ENCODE measurements around the gene ATP8A2. TPM values are rescaled to one million over a fixed set of nuclear protein-coding genes. Genes with fewer than 3 reads are reported as not detected.

Gene ATP8A2
- total and polyA plus RNA-seq, 4 donors, result 0.13 to 0.29 (median 0.24) TPM; not detected in 1

DNA sequence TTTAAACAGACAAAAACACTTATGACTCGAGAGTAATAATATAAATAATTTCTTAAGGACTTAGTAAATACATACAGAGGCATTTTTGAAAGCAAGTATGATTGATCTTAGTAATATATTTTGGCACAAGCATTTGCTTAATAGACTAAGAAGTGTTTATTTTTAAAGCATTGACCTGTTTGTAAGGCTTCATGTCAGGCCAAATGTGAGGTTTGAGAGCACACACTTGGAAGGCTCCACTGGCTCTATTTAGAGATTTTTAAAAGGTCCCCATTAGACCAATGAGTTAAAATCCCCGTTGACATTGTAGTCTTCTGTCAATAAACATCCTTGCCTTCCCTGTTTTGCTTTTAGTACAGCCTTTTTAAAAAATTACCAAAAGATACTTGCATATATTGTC is 50.4 kb downstream of the ATP8A2 start:
- Histone ChIP-seq H3K27ac (ENCODE audit: low read depth in 1 of 2, low read length in 2 of 2) (no peak overlapping the region), H3K27me3 (ENCODE audit: control insufficient read depth in 1 of 2, insufficient read depth in 2 of 2, low read length in 1 of 2) (no peaks in the 10 kb centered on the region), H3K4me3 (ENCODE audit: low read length in 2 of 2) (no peak overlapping the region), H3K9me3 (ENCODE audit: control insufficient read depth, low read length) (no peaks in the 10 kb centered on the region), H3K4me1 (ENCODE audit: control insufficient read depth in 1 of 2, insufficient read depth in 2 of 2, low read length in 2 of 2) (no peaks in the 10 kb centered on the region), H3K36me3 (ENCODE audit: control insufficient read depth in 1 of 2, insufficient read depth in 2 of 2, low read length in 1 of 2) (no peaks in the 10 kb centered on the region)
- no peak for DNase-seq
- intact Hi-C loops (cut with DNase I), result no loop called here
- WGBS, 2 donors, result 21 to 27% methylated on average over 2 of the region's 2 CpGs
- ATAC-seq (ENCODE audit: low FRiP score), result no peak

GRCh38 chr13:25423831-25424230 is 52.1 kb downstream of the ATP8A2 start:
- no peak overlapping the region for H3K27ac ChIP-seq (ENCODE audit: low read depth in 1 of 2, low read length in 2 of 2)
- H3K4me3 ChIP-seq (ENCODE audit: low read length in 2 of 2), result no peak overlapping the region
- ATAC-seq (ENCODE audit: low FRiP score), result no peak
- H3K9me3 ChIP-seq (ENCODE audit: control insufficient read depth, low read length), result no peaks in the 10 kb centered on the region
- H3K4me1 ChIP-seq (ENCODE audit: control insufficient read depth in 1 of 2, insufficient read depth in 2 of 2, low read length in 2 of 2), result no peaks in the 10 kb centered on the region
- no peaks in the 10 kb centered on the region for H3K36me3 ChIP-seq (ENCODE audit: control insufficient read depth in 1 of 2, insufficient read depth in 2 of 2, low read length in 1 of 2)
- intact Hi-C loops (cut with DNase I), result no loop called here
- no peak for DNase-seq
- no peaks in the 10 kb centered on the region for H3K27me3 ChIP-seq (ENCODE audit: control insufficient read depth in 1 of 2, insufficient read depth in 2 of 2, low read length in 1 of 2)
- whole genome bisulfite sequencing, 2 donors, result 81 to 82% methylated on average over 4 of the region's 4 CpGs

- H3K36me3 ChIP-seq (ENCODE audit: control insufficient read depth in 1 of 2, insufficient read depth in 2 of 2, low read length in 1 of 2), result no peaks in the 10 kb centered on the region
- intact Hi-C loops (cut with DNase I), result no loop called here
- no peak overlapping the region for H3K4me3 ChIP-seq (ENCODE audit: low read length in 2 of 2)
- no peaks in the 10 kb centered on the region for H3K9me3 ChIP-seq (ENCODE audit: control insufficient read depth, low read length)
- no peaks in the 10 kb centered on the region for H3K4me1 ChIP-seq (ENCODE audit: control insufficient read depth in 1 of 2, insufficient read depth in 2 of 2, low read length in 2 of 2)
- no peaks in the 10 kb centered on the region for H3K27me3 ChIP-seq (ENCODE audit: control insufficient read depth in 1 of 2, insufficient read depth in 2 of 2, low read length in 1 of 2)
- DNase-seq (no peak), ATAC-seq (ENCODE audit: low FRiP score) (no peak)
- WGBS, 2 donors, result 49 to 51% methylated on average over 6 of the region's 6 CpGs
- no peak overlapping the region for H3K27ac ChIP-seq (ENCODE audit: low read depth in 1 of 2, low read length in 2 of 2)
Observed at GRCh38 chr13:25429466-25429865, 57.7 kb downstream of the ATP8A2 start.

DNA sequence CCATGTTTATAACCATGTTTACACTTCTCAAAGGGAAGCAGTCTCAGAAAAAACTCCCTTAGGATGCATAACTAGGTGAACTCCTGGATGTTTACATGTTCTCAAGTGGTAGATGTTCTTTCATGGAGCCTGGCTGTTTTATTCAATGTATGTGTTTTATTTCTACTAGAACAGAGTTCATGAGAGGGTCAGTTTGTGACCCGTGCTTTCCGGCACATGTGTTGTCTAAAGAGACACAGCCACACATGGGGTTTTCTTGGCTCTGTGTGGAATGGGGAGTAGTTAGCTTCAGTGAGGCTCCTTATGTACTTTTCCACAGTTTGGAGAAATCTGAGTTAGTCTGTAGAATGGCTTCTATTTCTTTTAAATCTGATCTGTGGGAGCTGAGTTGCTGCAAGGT is 60.9 kb downstream of the ATP8A2 start:
- Histone ChIP-seq H3K27ac (ENCODE audit: low read depth in 1 of 2, low read length in 2 of 2) (no peak overlapping the region), H3K36me3 (ENCODE audit: control insufficient read depth in 1 of 2, insufficient read depth in 2 of 2, low read length in 1 of 2) (no peaks in the 10 kb centered on the region), H3K4me1 (ENCODE audit: control insufficient read depth in 1 of 2, insufficient read depth in 2 of 2, low read length in 2 of 2) (no peaks in the 10 kb centered on the region), H3K4me3 (ENCODE audit: low read length in 2 of 2) (no peak overlapping the region), H3K27me3 (ENCODE audit: control insufficient read depth in 1 of 2, insufficient read depth in 2 of 2, low read length in 1 of 2) (no peaks in the 10 kb centered on the region), H3K9me3 (ENCODE audit: control insufficient read depth, low read length) (peaks cover 2% of the 10 kb centered on the region)
- no peak for ATAC-seq (ENCODE audit: low FRiP score)
- 42 to 52% methylated on average over 2 of the region's 2 CpGs for WGBS, 2 donors
- intact Hi-C loops (cut with DNase I), result no loop called here
- no peak for DNase-seq

DNA sequence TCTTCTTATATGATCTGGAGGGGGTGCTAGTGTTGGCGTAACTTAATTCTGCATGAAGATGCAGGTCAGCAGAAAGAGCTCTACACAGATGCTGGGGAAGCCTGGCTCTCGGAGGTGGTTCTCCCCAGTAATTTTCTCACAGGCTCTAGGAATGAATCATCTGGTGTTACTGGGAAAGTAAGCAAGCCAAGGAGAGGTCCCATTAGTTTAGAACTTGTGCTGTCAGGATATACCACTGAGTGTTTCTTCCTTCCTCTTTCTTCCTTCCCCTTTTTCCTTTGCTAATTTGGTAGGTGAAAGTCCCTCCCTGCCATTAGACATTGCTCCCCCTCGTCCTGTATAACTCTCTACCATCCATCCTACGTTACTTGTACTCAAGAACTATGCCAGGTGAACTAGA is 68.3 kb downstream of the ATP8A2 start:
- DNase-seq, result no peak
- no peaks in the 10 kb centered on the region for H3K27me3 ChIP-seq (ENCODE audit: control insufficient read depth in 1 of 2, insufficient read depth in 2 of 2, low read length in 1 of 2)
- peaks cover 2% of the 10 kb centered on the region for H3K9me3 ChIP-seq (ENCODE audit: control insufficient read depth, low read length)
- no peaks in the 10 kb centered on the region for H3K36me3 ChIP-seq (ENCODE audit: control insufficient read depth in 1 of 2, insufficient read depth in 2 of 2, low read length in 1 of 2)
- no peak overlapping the region for H3K27ac ChIP-seq (ENCODE audit: low read depth in 1 of 2, low read length in 2 of 2)
- WGBS, 2 donors, result 78 to 87% methylated on average over 4 of the region's 4 CpGs
- intact Hi-C loops (cut with DNase I), result no loop called here
- no peaks in the 10 kb centered on the region for H3K4me1 ChIP-seq (ENCODE audit: control insufficient read depth in 1 of 2, insufficient read depth in 2 of 2, low read length in 2 of 2)
- ATAC-seq (ENCODE audit: low FRiP score), result no peak
- no peak overlapping the region for H3K4me3 ChIP-seq (ENCODE audit: low read length in 2 of 2)

DNA sequence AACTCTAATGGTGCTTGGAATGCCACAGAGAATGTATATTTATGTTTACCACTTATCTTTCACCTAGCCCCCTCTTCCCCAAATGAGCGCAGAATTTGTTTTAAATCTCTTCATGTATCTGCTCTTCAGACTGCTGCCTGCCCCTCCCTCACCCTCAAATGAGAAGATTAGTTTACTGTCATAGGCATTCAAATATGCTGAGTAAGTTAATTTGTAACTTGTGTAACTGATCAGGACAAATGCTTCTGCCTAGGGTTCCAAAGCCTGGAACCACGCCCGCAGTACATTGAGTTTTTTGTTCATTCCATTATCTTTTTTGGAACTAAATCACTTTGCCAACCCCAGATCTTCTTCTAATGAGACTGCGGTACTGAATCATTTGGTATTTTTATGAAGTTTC is 74.5 kb downstream of the ATP8A2 start:
- ATAC-seq (ENCODE audit: low FRiP score), result no peak

GRCh38 chr13:25447396-25447795 is 75.6 kb downstream of the ATP8A2 start:
- Histone ChIP-seq H3K27ac (ENCODE audit: low read depth in 1 of 2, low read length in 2 of 2) (no peak overlapping the region), H3K27me3 (ENCODE audit: control insufficient read depth in 1 of 2, insufficient read depth in 2 of 2, low read length in 1 of 2) (no peaks in the 10 kb centered on the region), H3K4me1 (ENCODE audit: control insufficient read depth in 1 of 2, insufficient read depth in 2 of 2, low read length in 2 of 2) (no peaks in the 10 kb centered on the region), H3K9me3 (ENCODE audit: control insufficient read depth, low read length) (peaks cover 9% of the 10 kb centered on the region), H3K36me3 (ENCODE audit: control insufficient read depth in 1 of 2, insufficient read depth in 2 of 2, low read length in 1 of 2) (no peaks in the 10 kb centered on the region), H3K4me3 (ENCODE audit: low read length in 2 of 2) (no peak overlapping the region)
- intact Hi-C loops (cut with DNase I), result no loop called here
- ATAC-seq (ENCODE audit: low FRiP score) (no peak), DNase-seq (no peak)
- WGBS, 2 donors, result 80 to 83% methylated on average over 3 of the region's 3 CpGs

More for the DNA sequence above, 74.5 kb downstream of the ATP8A2 start:
- intact Hi-C loops (cut with DNase I), result no loop called here
- no peaks in the 10 kb centered on the region for H3K27me3 ChIP-seq (ENCODE audit: control insufficient read depth in 1 of 2, insufficient read depth in 2 of 2, low read length in 1 of 2)
- DNase-seq, result no peak
- no peak overlapping the region for H3K27ac ChIP-seq (ENCODE audit: low read depth in 1 of 2, low read length in 2 of 2)
- no peak overlapping the region for H3K4me3 ChIP-seq (ENCODE audit: low read length in 2 of 2)
- H3K4me1 ChIP-seq (ENCODE audit: control insufficient read depth in 1 of 2, insufficient read depth in 2 of 2, low read length in 2 of 2), result no peaks in the 10 kb centered on the region
- WGBS, 2 donors, result 91 to 92% methylated on average over 4 of the region's 4 CpGs
- peaks cover 9% of the 10 kb centered on the region for H3K9me3 ChIP-seq (ENCODE audit: control insufficient read depth, low read length)
- H3K36me3 ChIP-seq (ENCODE audit: control insufficient read depth in 1 of 2, insufficient read depth in 2 of 2, low read length in 1 of 2), result no peaks in the 10 kb centered on the region

GRCh38 chr13:25453850-25454365 is 82.1 kb downstream of the ATP8A2 start:
- intact Hi-C loops (cut with DNase I), result no loop called here
- 14% methylated on average over 7 of the region's 7 CpGs for WGBS, 2 donors
- no peaks in the 10 kb centered on the region for H3K27me3 ChIP-seq (ENCODE audit: control insufficient read depth in 1 of 2, insufficient read depth in 2 of 2, low read length in 1 of 2)
- no peak overlapping the region for H3K27ac ChIP-seq (ENCODE audit: low read depth in 1 of 2, low read length in 2 of 2)
- ATAC-seq (ENCODE audit: low FRiP score) (no peak), DNase-seq (no peak)
- no peak overlapping the region for H3K4me3 ChIP-seq (ENCODE audit: low read length in 2 of 2)
- H3K4me1 ChIP-seq (ENCODE audit: control insufficient read depth in 1 of 2, insufficient read depth in 2 of 2, low read length in 2 of 2), result no peaks in the 10 kb centered on the region
- peaks cover 1% of the 10 kb centered on the region for H3K9me3 ChIP-seq (ENCODE audit: control insufficient read depth, low read length)
- H3K36me3 ChIP-seq (ENCODE audit: control insufficient read depth in 1 of 2, insufficient read depth in 2 of 2, low read length in 1 of 2), result no peaks in the 10 kb centered on the region

GRCh38 chr13:25455146-25455545 is 83.4 kb downstream of the ATP8A2 start:
- peaks cover 1% of the 10 kb centered on the region for H3K9me3 ChIP-seq (ENCODE audit: control insufficient read depth, low read length)
- WGBS, 2 donors, result 7 to 12% methylated on average over 3 of the region's 3 CpGs
- H3K27me3 ChIP-seq (ENCODE audit: control insufficient read depth in 1 of 2, insufficient read depth in 2 of 2, low read length in 1 of 2), result no peaks in the 10 kb centered on the region
- ATAC-seq (ENCODE audit: low FRiP score), result no peak
- no peaks in the 10 kb centered on the region for H3K36me3 ChIP-seq (ENCODE audit: control insufficient read depth in 1 of 2, insufficient read depth in 2 of 2, low read length in 1 of 2)
- H3K4me3 ChIP-seq (ENCODE audit: low read length in 2 of 2), result no peak overlapping the region
- H3K27ac ChIP-seq (ENCODE audit: low read depth in 1 of 2, low read length in 2 of 2), result no peak overlapping the region
- intact Hi-C loops (cut with DNase I), result no loop called here
- H3K4me1 ChIP-seq (ENCODE audit: control insufficient read depth in 1 of 2, insufficient read depth in 2 of 2, low read length in 2 of 2), result no peaks in the 10 kb centered on the region
- DNase-seq, result no peak
